ENCODE data around the gene FHAD1. TPM values are rescaled to one million over a fixed set of nuclear protein-coding genes. Genes with fewer than 3 reads are reported as not detected.

FHAD1 gene
- total and polyA plus RNA-seq, 10 of the 15 experiments (the other 5 are each of a cell fraction or from before 2014, with no cell fraction given), result 0.09 to 1.0 (median 0.32) TPM; not detected in 2

GRCh38 chr1:15423355-15424077, 176.5 kb downstream of the FHAD1 start (continued):
- TF ChIP-seq, protein P1, sequence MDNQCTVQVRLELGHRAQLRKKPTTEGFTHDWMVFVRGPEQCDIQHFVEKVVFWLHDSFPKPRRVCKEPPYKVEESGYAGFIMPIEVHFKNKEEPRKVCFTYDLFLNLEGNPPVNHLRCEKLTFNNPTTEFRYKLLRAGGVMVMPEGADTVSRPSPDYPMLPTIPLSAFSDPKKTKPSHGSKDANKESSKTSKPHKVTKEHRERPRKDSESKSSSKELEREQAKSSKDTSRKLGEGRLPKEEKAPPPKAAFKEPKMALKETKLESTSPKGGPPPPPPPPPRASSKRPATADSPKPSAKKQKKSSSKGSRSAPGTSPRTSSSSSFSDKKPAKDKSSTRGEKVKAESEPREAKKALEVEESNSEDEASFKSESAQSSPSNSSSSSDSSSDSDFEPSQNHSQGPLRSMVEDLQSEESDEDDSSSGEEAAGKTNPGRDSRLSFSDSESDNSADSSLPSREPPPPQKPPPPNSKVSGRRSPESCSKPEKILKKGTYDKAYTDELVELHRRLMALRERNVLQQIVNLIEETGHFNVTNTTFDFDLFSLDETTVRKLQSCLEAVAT (IDR thresholded peaks at IDR 0.05), result no peak

DNA sequence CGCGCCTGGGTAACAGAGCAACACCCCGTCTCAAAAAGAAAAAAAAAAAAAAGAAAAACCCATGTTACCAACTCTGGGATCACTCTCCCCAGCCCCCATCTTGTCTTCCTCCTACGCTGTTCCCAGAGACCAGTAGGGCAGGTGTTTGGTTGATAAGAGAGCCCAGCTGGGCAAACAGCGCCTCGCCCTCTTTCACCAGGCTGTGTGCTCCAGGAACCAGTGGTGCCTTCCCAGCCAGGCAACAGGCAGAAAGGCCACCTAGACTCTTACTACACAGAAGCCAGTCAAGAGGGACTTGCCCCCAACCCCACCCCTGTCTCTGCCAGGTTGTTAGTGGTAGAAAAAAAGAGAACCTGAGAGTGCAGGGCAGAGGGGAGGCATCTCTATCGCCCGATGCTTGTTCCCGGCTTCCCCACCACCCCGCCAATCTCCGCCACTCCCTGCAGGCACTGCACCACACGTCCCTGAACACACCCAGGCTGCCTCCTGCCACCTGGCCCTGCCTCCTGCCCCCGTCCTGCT, 177.2 kb downstream of the FHAD1 start:
- H4K20me1 ChIP-seq (ENCODE audit: control insufficient read depth, insufficient read depth), result peaks cover 4% of the 10 kb centered on the region; the same call in 1 of the 2 replicates
- DNase-seq (ENCODE audit: low read depth, low spot score) (no peak), FAIRE-seq (no peak), ATAC-seq (no peak)
- no peaks in the 10 kb centered on the region for H3K9me3 ChIP-seq (replicated peaks; ENCODE audit: control insufficient read depth, insufficient read depth, low read length)
- in situ Hi-C loops (cut with MboI), result no loop called here
- H3K27me3 ChIP-seq (replicated peaks in 1 of 2; ENCODE audit: control insufficient read depth in 2 of 2, insufficient read depth in 2 of 2, low read length in 1 of 2), result no peaks in the 10 kb centered on the region
- H3K27ac ChIP-seq (ENCODE audit: control insufficient read depth, insufficient read depth), result no peak overlapping the region
- no peak overlapping the region for H3K4me2 ChIP-seq (ENCODE audit: control insufficient read depth, insufficient read depth)
- intact Hi-C loops (cut with micrococcal nuclease; ENCODE audit: unreplicated experiment), result no loop called here
- no peaks in the 10 kb centered on the region for H3K4me1 ChIP-seq (ENCODE audit: control insufficient read depth, insufficient read depth, low read length)
- no peak overlapping the region for H3K4me3 ChIP-seq
- ChIA-PET POLR2A (no interaction called here), RAD21 (ENCODE audit: unreplicated experiment) (no interaction called here), CTCF (interaction anchor here (1.3 to 2.2 kb wide), 2 partner anchors 12 to 100 kb away, joined by 4 to 10 read pairs; no protein-coding TSS in a partner anchor), SMC1A (ENCODE audit: uncharacterized antibody, unreplicated experiment) (no interaction called here)
- H2AFZ ChIP-seq (ENCODE audit: control insufficient read depth, low read depth, low read length), result no peak overlapping the region
- 90% methylated on average over 13 of the region's 13 CpGs for WGBS (ENCODE audit: insufficient coverage, insufficient replicate concordance, low lambda C conversion rate, missing lambda C conversion rate)
- H3K36me3 ChIP-seq (ENCODE audit: control insufficient read depth in 2 of 2, insufficient read depth in 2 of 2, low read length in 1 of 2), result peaks cover 10 to 20% of the 10 kb centered on the region in 2 experiments; a peak in 3 of 4 replicates
- BruUV-seq (replicated peaks), result no TSS peak
- H3K9ac ChIP-seq (ENCODE audit: control insufficient read depth, insufficient read depth, low read length), result no peak overlapping the region
- H3K79me2 ChIP-seq (ENCODE audit: control insufficient read depth, insufficient read depth, low read length), result peaks cover 22% of the 10 kb centered on the region
- TF ChIP-seq RCOR1 (conservative IDR thresholded peaks at IDR 0.05; ENCODE audit: low read depth, low read length) (no peak), CREM (IDR thresholded peaks at IDR 0.05; ENCODE audit: low read depth) (no peak), EGR1 (IDR thresholded peaks at IDR 0.05; ENCODE audit: borderline replicate concordance in 1 of 2, low read depth in 2 of 2, low read length in 2 of 2) (no peak), E2F4 (IDR thresholded peaks at IDR 0.05; ENCODE audit: low read depth, low read length) (no peak), ZBTB40 (IDR thresholded peaks at IDR 0.05; ENCODE audit: borderline replicate concordance) (no peak), NKRF (conservative IDR thresholded peaks at IDR 0.05) (no peak)
